GM21423 (cell line): ENCODE data around the gene TADA1.
"Not testable (repeated sequence)": the region's sequence is repeated elsewhere in the genome, so short reads cannot be mapped to it uniquely, and the experiment has no call there.

Experiments
- ATAC-seq: cut with Tn5 transposase; IDR thresholded peaks from one replicate; pipeline ENCODE4 v1.9.1; 2021; ENCODE audit warnings: mild to moderate bottlenecking, moderate library complexity; ENCODE audit not compliant: unreplicated experiment

The TADA1 gene

DNA sequence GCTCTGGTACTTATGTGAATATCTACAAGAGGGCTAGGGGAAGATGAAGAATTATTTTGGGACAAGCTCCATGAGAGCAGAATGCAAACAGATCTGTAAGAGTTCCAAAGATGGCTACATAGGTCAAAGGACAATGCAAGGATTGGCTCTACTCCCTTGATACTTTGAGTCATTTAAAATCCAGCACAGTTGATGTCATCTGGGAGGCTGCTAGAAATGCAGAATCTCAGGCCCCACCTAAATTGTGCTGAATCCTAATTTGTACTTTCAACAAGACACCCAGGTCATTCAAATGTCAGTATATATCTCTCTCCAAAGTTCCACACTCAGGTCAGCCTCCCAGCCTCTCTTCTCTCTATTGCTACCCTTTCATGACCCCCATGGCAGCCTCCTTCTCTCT lies 23.7 kb upstream of the TADA1 start:
- ATAC-seq: no peak

DNA sequence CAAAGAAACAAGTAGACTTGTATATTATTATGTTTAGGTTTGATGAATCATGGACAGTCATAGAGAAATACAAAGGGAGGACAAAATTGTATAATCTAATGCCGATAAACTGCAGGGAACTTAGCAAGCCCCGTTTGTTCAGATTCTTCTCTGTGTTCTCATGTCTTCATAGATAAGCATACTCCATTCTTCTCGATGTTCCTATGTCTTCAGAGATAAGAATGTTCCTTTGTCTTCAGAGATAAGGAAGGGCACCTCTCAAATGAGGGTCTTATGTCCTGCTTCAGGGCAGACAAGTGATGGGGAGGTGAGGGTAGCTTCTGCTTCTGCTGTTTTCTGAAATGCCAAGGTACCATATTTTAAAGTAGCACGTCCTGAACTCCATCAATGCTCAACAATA lies 19.7 kb upstream of the TADA1 start:
- no peak for ATAC-seq

DNA sequence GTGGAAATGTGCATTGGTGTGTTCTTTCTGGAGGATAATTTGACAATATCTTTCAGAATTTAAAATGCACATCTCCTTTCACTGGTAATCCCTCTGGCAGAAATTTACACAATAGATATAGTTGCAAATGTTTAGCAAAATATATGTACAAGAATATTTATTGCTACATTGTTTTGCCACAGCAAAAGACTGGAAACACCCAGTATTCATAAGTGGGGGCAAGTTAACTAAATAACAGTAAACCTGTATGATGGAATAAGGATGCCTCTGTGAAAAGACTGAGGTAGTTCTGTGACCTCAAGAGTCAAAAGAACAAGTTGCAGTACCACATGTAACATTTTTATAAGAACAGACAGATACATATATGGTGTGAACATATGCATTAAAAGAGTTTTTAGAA lies 13.7 kb upstream of the TADA1 start:
- ATAC-seq: no peak

DNA sequence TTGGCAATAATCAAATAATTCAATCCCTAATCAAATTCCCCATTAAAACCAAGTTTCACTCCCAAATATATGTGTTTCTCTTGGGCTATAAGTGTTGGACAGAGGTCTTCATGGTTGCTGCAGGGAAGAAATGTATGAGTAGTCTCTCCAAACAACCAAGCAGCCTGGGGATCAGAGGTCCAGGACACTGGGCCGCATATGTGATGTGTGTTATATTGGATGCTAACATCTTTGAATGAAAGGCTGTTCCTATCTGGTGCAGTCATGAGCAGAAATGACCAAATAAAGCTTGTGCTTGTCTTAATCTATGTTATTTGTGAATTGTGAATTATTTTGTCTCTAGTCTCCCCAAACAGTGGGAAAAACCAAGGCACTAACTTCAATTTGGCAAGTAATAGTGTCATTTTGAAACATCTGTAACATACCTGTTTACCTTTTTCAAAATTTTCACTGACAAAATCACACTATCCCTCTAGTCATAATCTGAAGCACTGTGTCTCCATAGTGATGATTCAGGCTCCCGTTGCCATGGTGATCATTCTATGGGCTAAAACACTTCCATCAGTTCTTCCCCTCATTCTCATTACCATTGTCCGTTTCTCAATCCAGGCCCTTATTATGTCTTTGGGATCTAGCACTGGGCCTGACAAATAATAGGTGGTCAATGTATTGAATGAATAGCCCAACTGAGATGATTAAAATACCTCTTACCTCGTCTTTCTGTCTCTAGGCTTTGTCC lies 12.5 kb upstream of the TADA1 start:
- ATAC-seq: no peak

DNA sequence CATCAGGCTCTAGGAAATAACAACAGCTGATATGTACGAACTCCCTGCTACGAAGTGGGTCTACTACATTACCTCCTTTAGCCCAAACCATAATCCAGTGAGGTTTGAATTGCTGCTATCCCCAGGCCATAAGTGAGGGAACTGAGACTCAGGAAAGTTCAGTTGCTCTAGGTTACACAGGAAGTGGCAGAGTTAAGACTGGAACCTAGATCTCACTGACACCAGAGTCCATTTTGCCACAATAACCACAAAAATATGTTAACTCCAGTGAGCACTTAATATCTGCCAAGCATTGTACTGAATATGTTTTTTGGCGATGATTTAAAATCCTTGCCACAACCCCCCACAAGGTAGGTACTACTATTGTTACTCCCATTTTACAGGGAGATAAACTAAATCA lies 8.9 kb upstream of the TADA1 start:
- no peak for ATAC-seq

DNA sequence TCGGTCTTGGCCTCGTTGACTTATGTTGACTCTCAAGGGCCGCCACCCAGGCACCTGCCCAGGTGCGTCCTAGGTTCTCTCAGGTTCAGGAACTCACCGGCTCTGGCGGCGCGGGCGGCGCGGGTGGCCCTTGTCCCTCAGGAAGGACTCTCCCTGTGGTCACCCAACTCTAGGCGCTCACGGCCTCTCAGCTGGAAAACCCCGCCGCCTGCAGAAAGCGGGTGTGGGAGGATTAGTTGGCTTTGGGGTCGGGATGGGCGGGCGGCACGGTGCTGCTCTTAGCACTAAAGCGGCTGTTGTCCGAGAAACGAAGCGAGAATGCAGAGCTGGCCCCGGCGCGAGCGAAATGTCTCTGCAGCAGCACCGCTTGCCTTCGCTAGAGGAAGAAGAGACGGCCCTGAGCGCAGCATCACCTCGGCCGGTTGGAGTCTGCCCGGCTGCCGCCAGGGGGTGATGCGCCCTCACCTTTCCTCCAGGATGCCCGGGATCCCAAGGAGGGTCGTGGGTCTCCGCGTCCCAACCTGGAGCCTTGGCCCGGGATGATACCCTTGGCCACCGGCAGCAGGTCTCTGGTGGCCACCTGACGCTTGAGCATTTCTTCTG lies 8.1 kb upstream of the TADA1 start:
- peak; percentile 49 for ATAC-seq

DNA sequence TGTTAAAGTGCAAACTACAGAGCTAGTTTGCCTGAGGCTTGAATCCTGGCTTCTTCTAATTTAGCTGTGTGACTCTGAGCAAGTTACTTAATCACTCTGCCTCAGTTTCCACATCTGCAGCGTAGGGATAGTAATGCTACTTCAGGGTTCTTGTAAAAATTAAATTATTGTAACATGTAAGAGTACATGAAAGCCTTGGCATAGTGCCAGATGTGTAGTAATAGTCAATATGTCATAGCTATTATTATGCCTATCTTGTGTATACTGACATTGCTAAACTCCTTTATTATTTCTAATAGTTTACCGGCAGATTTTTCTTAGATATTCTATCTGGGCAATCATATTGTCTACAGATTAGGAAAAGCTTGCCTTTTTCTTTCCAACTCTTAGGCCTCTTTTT lies 6.8 kb upstream of the TADA1 start:
- ATAC-seq: no peak

DNA sequence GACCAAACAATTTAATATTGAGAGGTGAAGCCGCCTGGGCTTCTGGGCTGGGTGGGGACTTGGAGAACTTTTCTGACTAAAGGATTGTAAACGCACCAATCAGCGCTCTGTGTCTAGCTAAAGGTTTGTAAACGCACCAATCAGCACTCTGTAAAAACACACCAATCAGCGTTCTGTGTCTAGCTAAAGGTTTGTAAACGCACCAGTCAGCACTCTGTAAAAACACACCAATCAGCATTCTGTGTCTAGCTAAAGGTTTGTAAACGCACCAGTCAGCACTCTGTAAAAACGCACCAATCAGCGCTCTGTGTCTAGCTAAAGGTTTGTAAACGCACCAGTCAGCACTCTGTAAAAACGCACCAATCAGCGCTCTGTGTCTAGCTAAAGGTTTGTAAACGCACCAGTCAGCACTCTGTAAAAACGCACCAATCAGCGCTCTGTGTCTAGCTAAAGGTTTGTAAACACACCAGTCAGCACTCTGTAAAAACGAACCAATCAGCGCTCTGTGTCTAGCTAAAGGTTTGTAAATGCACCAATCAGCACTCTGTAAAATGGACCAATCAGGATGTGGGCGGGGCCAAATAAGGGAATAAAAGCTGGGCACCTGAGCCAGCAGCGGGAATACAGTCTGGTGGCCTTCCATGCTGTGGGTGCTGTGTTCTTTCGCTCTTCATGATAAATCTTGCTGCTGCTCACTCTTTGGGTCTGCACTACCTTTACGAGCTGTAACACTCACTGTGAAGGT lies 2.3 kb upstream of the TADA1 start:
- ATAC-seq: not testable (repeated sequence)

DNA sequence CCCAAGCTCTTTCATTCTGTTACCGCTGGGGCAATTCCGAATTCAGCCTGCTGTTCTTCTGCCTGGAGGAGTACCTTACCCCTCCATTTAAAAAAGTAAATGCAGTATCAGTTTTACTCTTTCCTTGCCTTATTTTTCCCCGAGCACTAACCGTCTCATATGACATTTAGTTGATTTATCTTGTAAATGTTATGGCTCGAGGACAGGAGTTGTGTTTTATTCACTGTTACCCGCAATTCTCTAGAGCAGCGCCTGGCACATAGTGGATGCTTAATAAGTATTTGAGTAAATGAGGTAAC lies 425 bp upstream of the TADA1 start:
- ATAC-seq: no peak

DNA sequence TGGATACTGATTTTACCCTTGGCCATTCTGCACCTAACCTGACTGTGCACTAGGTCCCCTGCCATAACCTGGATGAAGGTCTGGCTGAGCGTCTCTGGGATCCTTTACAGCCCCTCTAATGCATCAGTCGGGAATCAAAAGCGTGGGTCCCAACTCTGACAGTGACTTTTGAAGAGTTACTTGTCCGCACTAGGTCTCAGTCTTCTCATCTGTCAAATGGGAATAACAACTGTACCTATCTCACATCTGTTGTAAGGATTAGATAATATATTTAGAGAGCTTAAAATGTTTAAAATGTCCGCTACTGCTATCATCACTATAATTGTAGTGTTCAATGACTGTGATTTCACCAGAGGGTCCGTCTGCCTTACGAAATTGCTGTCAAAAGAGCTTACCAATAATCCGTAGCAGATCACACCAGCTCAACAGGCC lies 746 bp downstream of the TADA1 start:
- ATAC-seq: no peak

DNA sequence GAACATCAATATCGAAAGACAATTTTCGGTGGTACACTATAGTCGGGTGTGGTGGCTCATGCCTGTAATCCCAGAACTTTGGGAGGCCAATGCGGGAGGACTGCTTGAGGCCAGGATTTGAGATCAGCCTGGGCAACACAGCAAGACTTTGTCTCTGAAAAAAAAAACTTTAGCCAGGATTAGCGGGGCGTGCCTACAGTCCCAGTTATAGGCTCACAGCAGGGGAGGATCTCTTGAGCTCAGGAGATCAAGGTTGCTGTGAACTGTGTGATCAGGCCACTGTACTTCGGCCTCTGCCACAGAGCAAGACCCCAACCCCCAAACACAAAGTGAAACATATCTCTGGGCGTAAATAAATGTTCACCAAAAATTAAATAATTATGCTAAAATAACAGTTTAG lies 1.6 kb downstream of the TADA1 start:
- no peak for ATAC-seq

DNA sequence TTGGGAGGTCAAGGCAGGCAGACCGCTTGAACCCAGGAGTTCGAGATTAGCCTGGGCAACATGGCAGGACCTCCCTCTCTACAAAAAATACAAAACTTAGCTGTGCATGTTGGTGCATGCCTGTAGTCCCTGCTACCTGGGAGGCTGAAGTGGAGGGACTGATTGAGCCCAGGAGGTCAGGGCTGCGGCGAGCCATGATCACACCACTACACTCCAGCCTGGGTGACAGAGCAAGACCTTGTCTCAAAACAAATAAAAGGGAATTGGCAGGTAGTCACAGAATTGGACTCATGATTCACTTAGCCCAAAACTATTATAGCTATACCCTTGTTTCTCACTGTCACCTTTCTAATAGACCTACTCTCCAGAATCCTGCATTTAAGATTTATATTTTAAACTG lies 5.5 kb downstream of the TADA1 start:
- no peak for ATAC-seq

DNA sequence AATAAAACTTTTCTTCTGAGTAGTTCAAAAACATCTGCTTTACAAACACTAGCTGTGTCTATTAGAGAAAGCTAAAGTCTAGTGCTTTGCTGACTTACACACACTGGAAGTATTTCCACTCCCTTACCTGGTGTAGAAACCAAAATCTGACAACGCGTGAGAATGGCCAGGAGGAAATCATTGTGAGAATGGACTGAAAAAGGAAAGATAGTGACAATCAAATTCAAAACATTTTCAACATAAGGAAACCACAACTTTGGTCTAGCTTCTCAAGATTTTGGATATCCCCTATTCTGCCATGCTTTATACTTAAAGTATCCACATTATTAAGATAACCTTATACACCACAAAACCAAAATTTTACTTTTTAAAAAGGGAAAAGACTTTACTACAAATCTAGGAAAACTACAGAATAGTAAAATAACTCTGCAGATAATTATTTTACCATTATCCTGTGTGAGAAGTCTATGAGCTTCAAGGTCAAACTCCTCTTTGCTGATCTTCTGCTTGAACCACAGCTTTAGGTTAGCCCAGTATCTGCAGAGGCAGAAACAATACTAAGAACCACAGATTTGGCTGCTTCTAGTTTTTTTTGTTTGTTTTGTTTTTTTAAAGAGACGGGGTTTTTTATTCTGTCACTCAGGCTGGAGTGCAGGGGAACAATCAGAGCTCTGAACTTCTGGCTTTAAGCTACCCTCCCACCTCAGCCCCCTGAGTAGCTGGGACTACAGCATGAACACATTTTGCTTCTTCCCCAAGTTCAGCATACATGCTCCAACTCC lies 6.6 kb downstream of the TADA1 start:
- ATAC-seq: no peak

DNA sequence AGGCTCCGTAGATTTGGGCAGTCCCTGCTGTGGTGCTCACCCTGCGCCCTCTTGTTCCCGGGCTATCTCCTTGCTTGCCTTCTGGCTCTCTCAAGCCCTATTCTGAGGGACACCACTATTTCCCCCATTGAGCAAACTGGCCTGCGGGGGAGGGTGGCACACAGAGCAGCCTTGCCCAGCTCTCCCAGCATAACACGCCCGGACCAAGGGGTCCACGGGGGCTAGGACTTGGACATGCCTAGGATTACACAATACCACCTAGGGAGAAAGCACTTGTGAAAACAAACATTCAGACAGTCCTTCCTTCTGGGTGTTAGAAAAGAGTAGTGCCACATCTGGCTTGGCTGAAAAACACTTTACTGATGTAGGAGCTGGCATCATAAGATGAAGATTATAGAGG lies 7.4 kb downstream of the TADA1 start:
- no peak for ATAC-seq

DNA sequence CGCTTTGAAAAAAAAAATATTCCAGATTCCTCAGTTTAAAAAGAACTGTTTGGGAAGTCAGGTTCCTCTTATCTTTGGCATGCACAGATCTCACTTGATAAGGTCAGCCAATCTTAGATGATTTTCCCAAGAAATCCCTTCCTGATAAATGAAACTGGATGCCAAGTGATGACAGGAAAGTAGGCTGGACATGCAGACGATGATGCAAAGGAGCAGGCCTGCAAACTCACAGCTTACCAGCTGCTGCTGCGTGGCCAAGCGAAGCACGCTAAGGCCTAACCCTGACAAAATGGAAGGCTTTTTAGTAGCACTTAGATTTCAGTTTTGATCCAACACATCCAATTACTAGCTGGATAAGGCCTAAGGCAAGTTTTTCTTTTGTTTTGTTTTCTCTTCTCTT lies 10.1 kb downstream of the TADA1 start:
- ATAC-seq: no peak

DNA sequence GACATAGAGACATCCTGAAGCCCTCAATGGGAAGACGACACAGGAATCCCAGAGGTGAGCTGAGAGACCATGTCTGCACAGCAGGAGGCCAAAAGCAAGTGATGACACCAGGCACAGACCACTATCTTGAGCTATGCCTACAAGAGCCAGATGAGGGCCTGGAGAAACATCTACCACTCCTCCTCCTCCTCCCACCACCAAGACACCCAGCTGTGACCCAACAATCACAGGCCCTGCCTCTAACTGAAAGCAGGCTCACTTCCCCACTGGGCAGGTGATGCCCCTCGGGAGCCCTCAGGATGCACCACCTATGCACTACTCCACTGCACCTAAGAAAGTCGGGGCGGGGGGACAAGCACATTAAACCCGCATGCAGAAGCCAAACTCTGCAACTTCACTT lies 16.5 kb downstream of the TADA1 start:
- no peak for ATAC-seq

DNA sequence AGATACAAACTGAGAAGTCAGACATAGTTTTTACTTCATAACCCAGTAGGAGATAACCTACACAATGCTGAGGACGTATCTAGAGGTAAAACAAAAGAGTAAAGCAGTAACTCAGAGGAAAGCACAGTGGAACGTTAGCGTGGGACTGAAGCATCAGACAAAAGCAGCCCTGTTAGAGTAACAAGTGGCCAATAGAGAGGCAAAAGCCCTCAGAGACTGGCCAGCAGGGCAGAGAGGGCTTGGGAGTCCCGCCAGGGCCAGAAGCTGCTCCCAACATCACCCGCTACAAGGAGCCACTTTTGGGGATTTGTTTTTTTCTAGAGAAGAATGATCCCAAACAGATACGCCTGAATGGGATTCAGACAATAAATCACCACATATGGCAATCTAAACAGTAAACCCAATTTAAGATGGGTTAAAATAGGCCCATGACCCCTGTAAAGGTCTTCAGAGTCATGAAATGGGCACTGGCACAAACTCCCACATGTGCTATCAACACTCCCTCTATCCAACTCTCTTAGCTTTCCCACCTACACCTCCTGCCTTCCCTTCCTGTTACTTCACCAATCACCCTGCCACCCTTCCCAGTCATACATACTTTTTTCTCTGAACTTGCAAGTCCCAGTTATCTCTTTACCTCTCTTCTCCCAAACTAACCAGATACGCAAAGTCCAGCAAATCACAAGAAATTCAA lies 17.2 kb downstream of the TADA1 start:
- no peak for ATAC-seq

DNA sequence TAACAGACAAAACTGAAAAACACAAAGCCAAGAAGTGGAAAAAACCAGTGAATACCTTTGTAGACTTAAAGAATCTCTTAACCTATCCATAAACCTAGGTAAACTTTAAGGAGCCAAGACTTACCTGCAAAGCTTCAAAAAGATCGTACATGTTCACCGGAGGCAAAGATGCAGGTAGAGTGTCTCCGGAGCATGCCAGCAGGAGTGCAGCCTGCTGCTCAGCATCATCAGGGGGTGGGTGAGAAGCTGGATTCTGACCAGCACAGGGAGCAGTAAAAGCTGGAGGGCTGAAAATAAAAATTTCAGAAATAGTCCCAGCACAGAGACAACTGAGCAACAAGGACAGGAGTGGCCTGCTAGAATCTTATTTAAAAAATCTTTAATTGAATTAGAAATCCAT lies 18.1 kb downstream of the TADA1 start:
- ATAC-seq: no peak

DNA sequence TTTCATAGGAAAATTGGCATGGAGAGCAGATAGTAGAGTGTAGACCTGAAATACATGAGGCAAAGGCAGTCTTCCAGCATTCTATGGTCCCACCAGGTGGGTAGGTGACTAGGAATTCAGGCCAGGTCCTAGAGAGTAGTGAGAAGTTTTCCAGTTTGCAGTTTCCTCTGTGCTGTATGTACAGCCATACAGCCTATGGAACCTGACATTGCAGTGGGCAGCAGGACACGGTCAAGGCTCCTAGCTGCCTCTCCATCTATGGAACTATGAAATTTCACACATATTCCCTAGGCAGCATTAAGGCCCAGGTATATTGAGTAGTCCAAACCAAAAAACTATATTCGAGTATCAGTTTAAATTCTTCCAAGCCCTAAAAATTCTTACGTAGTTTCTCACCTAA lies 20.5 kb downstream of the TADA1 start:
- ATAC-seq: no peak

DNA sequence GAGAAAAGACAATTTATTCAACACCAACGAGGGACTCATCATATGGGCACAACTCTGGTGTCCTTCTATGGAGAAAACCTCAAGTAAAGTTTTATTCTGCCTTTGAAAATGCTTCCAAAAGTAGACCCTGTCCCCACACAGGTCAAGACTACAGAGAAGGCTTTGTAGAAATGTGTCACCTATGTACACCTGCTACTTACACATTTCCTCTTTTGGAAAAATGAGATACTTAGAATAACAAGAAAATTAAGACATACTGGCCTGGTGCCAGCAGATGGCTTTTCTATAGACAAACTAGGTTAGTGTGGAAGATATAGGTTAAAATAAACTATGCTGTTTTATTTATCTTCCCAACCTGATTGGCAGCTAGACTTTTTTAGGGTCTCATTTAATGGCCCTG lies 23.1 kb downstream of the TADA1 start:
- ATAC-seq: no peak

DNA sequence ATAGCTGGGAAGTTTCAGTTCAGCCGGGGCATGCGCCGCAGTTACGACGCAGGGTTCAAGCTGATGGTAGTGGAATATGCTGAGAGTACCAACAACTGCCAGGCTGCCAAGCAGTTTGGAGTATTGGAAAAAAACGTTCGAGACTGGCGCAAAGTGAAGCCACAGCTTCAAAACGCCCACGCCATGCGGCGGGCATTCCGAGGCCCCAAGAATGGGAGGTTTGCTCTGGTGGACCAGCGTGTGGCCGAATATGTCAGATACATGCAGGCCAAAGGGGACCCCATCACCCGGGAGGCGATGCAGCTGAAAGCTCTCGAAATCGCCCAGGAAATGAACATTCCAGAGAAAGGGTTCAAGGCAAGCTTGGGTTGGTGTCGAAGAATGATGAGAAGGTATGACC lies 26.9 kb downstream of the TADA1 start:
- ATAC-seq: no peak
